OCI-LY7 (cell line): ENCODE results near the gene EHBP1. TPM values are rescaled to one million over a fixed set of nuclear protein-coding genes. Genes with fewer than 3 reads are reported as not detected.

Source experiments
- BruUV-seq: library from RNA; stranded (reverse); fragments of 400-500 nt; replicated peaks from 2 replicates; lab custom pipeline; 2021; lab: Mats Ljungman, UMichigan
- CTCF ChIA-PET: fragments of 300-600 bp; sonication (Branson Sonifier 250); formaldehyde crosslinking; loops from one replicate; lab custom pipeline; 2022; ENCODE audit warnings: antibody characterized with exemption; ENCODE audit not compliant: unreplicated experiment; lab: Charles Lee
- POLR2A ChIA-PET: fragments of 300-600 bp; sonication (Branson Sonifier 250); formaldehyde crosslinking; loops from one replicate; lab custom pipeline; 2022; ENCODE audit warnings: antibody characterized with exemption; lab: Charles Lee
- DNase-seq: peaks from one replicate; pipeline ENCODE4 v3.0.0-alpha.2; 2015; ENCODE audit warnings: low spot score
- H2AFZ ChIP-seq: fragments of 200-600 bp; sonication (generic), shearing (Covaris generic); 2 replicates; pipeline ENCODE4 v1.6.1; 2014; ENCODE audit warnings: mild to moderate bottlenecking, antibody characterized with exemption, low read length, moderate library complexity
- H3K27ac ChIP-seq: fragments of 200-600 bp; sonication (generic); 2 replicates; pipeline ENCODE4 v1.5.1; 2014; ENCODE audit warnings: mixed run types, low read depth, mild to moderate bottlenecking, moderate library complexity, low read length, inconsistent platforms; ENCODE audit not compliant: poor library complexity, severe bottlenecking
- H3K36me3 ChIP-seq: fragments of 200-600 bp; sonication (generic); 2 replicates; pipeline ENCODE4 v1.6.1; 2014; ENCODE audit warnings: mild to moderate bottlenecking, antibody characterized with exemption, low read length, moderate library complexity, mixed read lengths; ENCODE audit not compliant: insufficient read depth
- H3K4me1 ChIP-seq: fragments of 200-600 bp; sonication (generic); 2 replicates; pipeline ENCODE4 v1.5.1; 2014; ENCODE audit warnings: mild to moderate bottlenecking, low read length; ENCODE audit not compliant: insufficient read depth, poor library complexity, severe bottlenecking
- H3K4me2 ChIP-seq: fragments of 200-600 bp; sonication (generic); 2 replicates; pipeline ENCODE4 v1.6.1; 2014; ENCODE audit warnings: mild to moderate bottlenecking, low read length
- H3K4me3 ChIP-seq: fragments of 200-600 bp; sonication (generic); 2 replicates; pipeline ENCODE4 v1.5.1; 2014; ENCODE audit warnings: mild to moderate bottlenecking, low read depth, low read length; ENCODE audit not compliant: poor library complexity, severe bottlenecking
- H3K79me2 ChIP-seq: fragments of 200-600 bp; sonication (generic); 2 replicates; pipeline ENCODE4 v1.6.1; 2016; ENCODE audit warnings: low read depth, mild to moderate bottlenecking, low read length, moderate library complexity, mixed read lengths; ENCODE audit not compliant: insufficient read depth
- H3K9me2 ChIP-seq: fragments of 200-600 bp; sonication (generic); 2 replicates; pipeline ENCODE4 v1.6.1; 2016; ENCODE audit warnings: mild to moderate bottlenecking, low read length, mixed read lengths; ENCODE audit not compliant: insufficient read depth
- H3K9me3 ChIP-seq: fragments of 200-600 bp; sonication (generic); 2 replicates; pipeline ENCODE4 v1.6.1; 2014; ENCODE audit warnings: mild to moderate bottlenecking, mixed run types, low read length, mixed read lengths
- H4K20me1 ChIP-seq: fragments of 200-600 bp; sonication (generic); 2 replicates; pipeline ENCODE4 v1.6.1; 2014; ENCODE audit warnings: mild to moderate bottlenecking, antibody characterized with exemption, low read length, moderate library complexity, mixed read lengths; ENCODE audit not compliant: insufficient read depth
- EZH2phosphoT487 ChIP-seq: fragments of 200-600 bp; sonication (generic); IDR thresholded peaks from 2 replicates; pipeline ENCODE4 v1.6.1; 2018; ENCODE audit warnings: low read depth, borderline replicate concordance, mild to moderate bottlenecking, mixed run types, antibody characterized with exemption, low read length, moderate library complexity, mixed read lengths
- intact Hi-C: fragments of 100-400 bp; cut with micrococcal nuclease; formaldehyde crosslinking; loops from one replicate; pipeline ENCODE4 v1.10.0; 2022; ENCODE audit not compliant: unreplicated experiment
- total RNA-seq, 2 experiments: library from RNA; depleted of rRNA in 1 of 2; stranded (reverse); fragments of >200 nt in 1 of 2; shearing (Covaris generic) in 1 of 2; gene quantifications; 2 replicates each; pipeline ENCODE4 v1.2.3, GENCODE V29; 2014 to 2022
- TF ChIP-seq, protein P1 (sequence below): fragments of 200-600 bp; sonication (generic); conservative IDR thresholded peaks from 2 replicates; pipeline ENCODE4 v1.5.1; 2014; ENCODE audit warnings: mild to moderate bottlenecking, antibody characterized with exemption, low read length, moderate library complexity, mixed read lengths

The EHBP1 gene
- total RNA-seq, 2 experiments from 2014 or later, result 26.8 to 34.1 TPM

GRCh38 chr2:63038034-63038433 is 332.5 kb downstream of the EHBP1 start:
- Histone ChIP-seq H4K20me1 (no peaks in the 10 kb centered on the region), H3K36me3 (no peaks in the 10 kb centered on the region), H2AFZ (no peak overlapping the region), H3K9me2 (no peaks in the 10 kb centered on the region), H3K9me3 (no peaks in the 10 kb centered on the region), H3K79me2 (no peaks in the 10 kb centered on the region), H3K4me2 (no peak overlapping the region), H3K4me1 (no peaks in the 10 kb centered on the region), H3K4me3 (no peak overlapping the region), H3K27ac (no peak overlapping the region)
- no peak for DNase-seq
- intact Hi-C loops, result no loop called here
- BruUV-seq, result no TSS peak
- CTCF ChIA-PET, result no interaction called here
- TF ChIP-seq EZH2phosphoT487, result no peak
- TF ChIP-seq, protein P1, sequence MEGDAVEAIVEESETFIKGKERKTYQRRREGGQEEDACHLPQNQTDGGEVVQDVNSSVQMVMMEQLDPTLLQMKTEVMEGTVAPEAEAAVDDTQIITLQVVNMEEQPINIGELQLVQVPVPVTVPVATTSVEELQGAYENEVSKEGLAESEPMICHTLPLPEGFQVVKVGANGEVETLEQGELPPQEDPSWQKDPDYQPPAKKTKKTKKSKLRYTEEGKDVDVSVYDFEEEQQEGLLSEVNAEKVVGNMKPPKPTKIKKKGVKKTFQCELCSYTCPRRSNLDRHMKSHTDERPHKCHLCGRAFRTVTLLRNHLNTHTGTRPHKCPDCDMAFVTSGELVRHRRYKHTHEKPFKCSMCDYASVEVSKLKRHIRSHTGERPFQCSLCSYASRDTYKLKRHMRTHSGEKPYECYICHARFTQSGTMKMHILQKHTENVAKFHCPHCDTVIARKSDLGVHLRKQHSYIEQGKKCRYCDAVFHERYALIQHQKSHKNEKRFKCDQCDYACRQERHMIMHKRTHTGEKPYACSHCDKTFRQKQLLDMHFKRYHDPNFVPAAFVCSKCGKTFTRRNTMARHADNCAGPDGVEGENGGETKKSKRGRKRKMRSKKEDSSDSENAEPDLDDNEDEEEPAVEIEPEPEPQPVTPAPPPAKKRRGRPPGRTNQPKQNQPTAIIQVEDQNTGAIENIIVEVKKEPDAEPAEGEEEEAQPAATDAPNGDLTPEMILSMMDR, result no peak
- POLR2A ChIA-PET, result no interaction called here

DNA sequence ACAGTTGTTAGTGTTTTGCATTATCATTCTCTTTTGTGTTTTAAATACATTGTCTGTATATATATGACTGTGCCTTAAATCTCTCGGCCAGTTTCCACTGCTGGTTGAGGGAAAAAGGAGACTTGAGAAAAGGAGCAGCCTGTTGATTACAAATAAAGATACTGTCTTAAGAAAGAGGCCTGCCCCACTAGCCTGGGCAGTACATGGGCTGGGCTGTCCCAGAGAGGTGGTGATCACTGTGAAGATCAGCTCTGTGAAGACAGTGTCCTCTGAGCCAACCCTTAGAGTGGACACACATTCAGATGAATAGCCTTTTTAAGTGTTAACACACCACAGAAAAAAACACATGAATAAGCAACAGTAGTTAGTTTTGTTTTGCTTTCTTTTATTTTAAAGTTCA is 335.1 kb downstream of the EHBP1 start:
- intact Hi-C loops, result no loop called here
- Histone ChIP-seq H3K4me3 (no peak overlapping the region), H3K9me2 (no peaks in the 10 kb centered on the region), H3K27ac (no peak overlapping the region), H3K4me1 (no peaks in the 10 kb centered on the region), H3K9me3 (no peaks in the 10 kb centered on the region), H2AFZ (no peak overlapping the region), H3K36me3 (no peaks in the 10 kb centered on the region), H4K20me1 (no peaks in the 10 kb centered on the region), H3K4me2 (no peak overlapping the region), H3K79me2 (no peaks in the 10 kb centered on the region)
- no peak for DNase-seq
- BruUV-seq, result no TSS peak
- TF ChIP-seq, protein P1, result no peak
- TF ChIP-seq EZH2phosphoT487, result no peak
- ChIA-PET CTCF (no interaction called here), POLR2A (interaction anchor here (0.6 kb wide), 1 partner anchor 1715 kb away, joined by 3 read pairs; no protein-coding TSS in a partner anchor)

GRCh38 chr2:63041592-63041991 is 336.1 kb downstream of the EHBP1 start:
- BruUV-seq, result no TSS peak

More at GRCh38 chr2:63041592-63041991, 336.1 kb downstream of the EHBP1 start:
- ChIA-PET POLR2A (no interaction called here), CTCF (no interaction called here)
- Histone ChIP-seq H3K4me3 (no peak overlapping the region), H3K9me2 (no peaks in the 10 kb centered on the region), H3K27ac (no peak overlapping the region), H2AFZ (no peak overlapping the region), H3K79me2 (no peaks in the 10 kb centered on the region), H3K4me1 (no peaks in the 10 kb centered on the region), H4K20me1 (no peaks in the 10 kb centered on the region), H3K4me2 (no peak overlapping the region), H3K36me3 (no peaks in the 10 kb centered on the region), H3K9me3 (no peaks in the 10 kb centered on the region)
- intact Hi-C loops, result no loop called here
- TF ChIP-seq EZH2phosphoT487, result no peak
- TF ChIP-seq, protein P1, result no peak
- DNase-seq, result no peak
